ENCODE measurements around the gene AACS. TPM values are rescaled to one million over a fixed set of nuclear protein-coding genes. Genes with fewer than 3 reads are reported as not detected.

The AACS gene
- total and polyA plus RNA-seq, 2 of the 8 experiments (the other 6 are each of a cell fraction or from before 2014, with no cell fraction given), result 51.9 to 52.4 TPM

- no peak overlapping the region for H4K5ac ChIP-seq (ENCODE audit: insufficient read length, low read depth, low read length)
- no peaks in the 10 kb centered on the region for H3K4me1 ChIP-seq (replicated peaks in 1 of 4; ENCODE audit: control insufficient read depth in 3 of 4, insufficient read depth in 4 of 4, low read length in 3 of 4)
- no peak overlapping the region for H3K4ac ChIP-seq (replicated peaks; ENCODE audit: insufficient read length, low read depth, low read length)
- H2BK12ac ChIP-seq (ENCODE audit: low read depth, low read length), result no peak overlapping the region
- H2BK5ac ChIP-seq (ENCODE audit: low read depth, low read length), result no peak overlapping the region
- no peak overlapping the region for H2AK5ac ChIP-seq (ENCODE audit: low read depth, low read length)
- H3K9me3 ChIP-seq (ENCODE audit: insufficient read depth in 2 of 2, low read depth in 1 of 2, low read length in 1 of 2), result no peaks in the 10 kb centered on the region
- ChIA-PET CTCF (ENCODE audit: partially characterized antibody) (interaction anchor here (0.7 to 1.8 kb wide), 3 partner anchors 9 to 51 kb away, joined by 3 to 7 read pairs (median 3); no protein-coding TSS in a partner anchor), POLR2A (ENCODE audit: partially characterized antibody) (interaction anchor here (1.1 to 1.3 kb wide), 2 partner anchors 14 to 32 kb away, joined by 4 read pairs; no protein-coding TSS in a partner anchor)
- H3K36me3 ChIP-seq (ENCODE audit: control insufficient read depth in 2 of 4, insufficient read depth in 4 of 4, low read length in 3 of 4), result peaks cover 7 to 37% (median 13%) of the 10 kb centered on the region in 4 experiments; a peak in 6 of 8 replicates
- DNase-seq (ENCODE audit: low read depth in 1 of 2, low spot score in 2 of 2) (no peak), FAIRE-seq (no peak)
- H2BK120ac ChIP-seq (replicated peaks; ENCODE audit: low read depth, low read length), result no peak overlapping the region
- H2AFZ ChIP-seq (ENCODE audit: low read length), result no peak overlapping the region
- no peak overlapping the region for H3K27ac ChIP-seq (ENCODE audit: low read depth, low read length)
- H2BK20ac ChIP-seq (ENCODE audit: low read length), result no peak overlapping the region
- no peak overlapping the region for H4K8ac ChIP-seq (ENCODE audit: extremely low read depth, insufficient read depth, low read length)
- H3K27me3 ChIP-seq (replicated peaks in 1 of 4; ENCODE audit: control insufficient read depth in 3 of 4, extremely low read depth in 1 of 4, insufficient read depth in 3 of 4, low read length in 3 of 4), result no peaks in the 10 kb centered on the region
- no peak overlapping the region for H3K4me2 ChIP-seq (ENCODE audit: insufficient read depth in 1 of 2, low read depth in 2 of 2, low read length in 2 of 2)
- no peaks in the 10 kb centered on the region; the same call in 1 of the 2 replicates for H3K79me1 ChIP-seq (ENCODE audit: low read depth, low read length)
- no peak overlapping the region for H3K14ac ChIP-seq (ENCODE audit: insufficient read length)
- H3K4me3 ChIP-seq (ENCODE audit: extremely low read depth in 1 of 4, insufficient read depth in 2 of 4, low read depth in 3 of 4, low read length in 4 of 4), result no peak overlapping the region
- WGBS, 2 experiments (ENCODE audit: extremely low coverage in 1 of 2, insufficient coverage in 1 of 2, insufficient read length in 1 of 2, insufficient replicate concordance in 2 of 2, low coverage in 1 of 2, low lambda C conversion rate in 2 of 2, missing lambda C conversion rate in 1 of 2), result 91% methylated on average over 8 of the region's 8 CpGs; no CpG with 5 or more reads in 1 of the 2 experiments
- H4K20me1 ChIP-seq (replicated peaks in 1 of 2; ENCODE audit: control insufficient read depth in 1 of 2, insufficient read depth in 2 of 2, low read length in 2 of 2), result no peaks in the 10 kb centered on the region
- H3K23ac ChIP-seq (ENCODE audit: insufficient read length), result no peak overlapping the region
- no peaks in the 10 kb centered on the region for H3K23me2 ChIP-seq (ENCODE audit: low read depth, low read length)
- no peak overlapping the region for H2BK15ac ChIP-seq (ENCODE audit: low read length)
- H3K56ac ChIP-seq (replicated peaks; ENCODE audit: insufficient read length, low read depth, low read length), result no peak overlapping the region
- no peak overlapping the region for H3K18ac ChIP-seq (ENCODE audit: extremely low read depth, low read length)
- H4K91ac ChIP-seq (replicated peaks; ENCODE audit: insufficient read length, low read length), result no peak overlapping the region
- no peak overlapping the region for H3K9ac ChIP-seq (replicated peaks in 1 of 4; ENCODE audit: extremely low read depth in 1 of 4, low read depth in 3 of 4, low read length in 3 of 4)
- no peaks in the 10 kb centered on the region for H3K79me2 ChIP-seq (ENCODE audit: control insufficient read depth in 1 of 2, insufficient read depth in 2 of 2, low read length in 2 of 2)
- TF ChIP-seq EGR1 (IDR thresholded peaks at IDR 0.05; ENCODE audit: borderline replicate concordance, low read depth, low read length) (no peak), CHD1 (IDR thresholded peaks at IDR 0.05; ENCODE audit: low read depth, low read length) (no peak), HDAC6 (IDR thresholded peaks at IDR 0.05; ENCODE audit: low read depth, low read length) (no peak), JUN (IDR thresholded peaks at IDR 0.05; ENCODE audit: low read depth, low read length) (no peak), TCF12 (IDR thresholded peaks at IDR 0.05; ENCODE audit: low read depth, low read length) (no peak), SP2 (IDR thresholded peaks at IDR 0.05; ENCODE audit: low read length) (no peak), RBBP5 (IDR thresholded peaks at IDR 0.05; ENCODE audit: borderline replicate concordance, low read depth, low read length) (no peak), CHD2 (IDR thresholded peaks at IDR 0.05; ENCODE audit: low read length) (no peak)
Observed at GRCh38 chr12:125113263-125113662, 48.0 kb downstream of the AACS start.

Data from H1 (cell line).